ENCODE measurements around the gene TBL2.

TBL2 gene

GRCh38 chr7:73610105-73610504 lies 31.7 kb upstream of the TBL2 start:
- no peak for TF ChIP-seq POLR2AphosphoS5 (IDR thresholded peaks at IDR 0.05; ENCODE audit: low read depth, low read length)

- TF ChIP-seq POLR2AphosphoS5 (IDR thresholded peaks at IDR 0.05; ENCODE audit: low read depth, low read length): no peak
- no peak for TF ChIP-seq FOXP2 (optimal IDR thresholded peaks at IDR 0.05; ENCODE audit: borderline replicate concordance, extremely low read depth, extremely low read length, insufficient read depth)
- no peak for TF ChIP-seq SIN3A (IDR thresholded peaks at IDR 0.05; ENCODE audit: borderline replicate concordance, insufficient read depth, low read length)
- TF ChIP-seq TAF1 (IDR thresholded peaks at IDR 0.05; ENCODE audit: borderline replicate concordance, insufficient read depth, low read length): no peak
- TF ChIP-seq REST (IDR thresholded peaks at IDR 0.05; ENCODE audit: insufficient read depth in 1 of 2, low read depth in 2 of 2, low read length in 2 of 2): no peak
Measured at GRCh38 chr7:73606801-73607691, 28.7 kb upstream of the TBL2 start.

- TF ChIP-seq SIN3A (IDR thresholded peaks at IDR 0.05; ENCODE audit: borderline replicate concordance, insufficient read depth, low read length): no peak
- TF ChIP-seq FOXP2 (optimal IDR thresholded peaks at IDR 0.05; ENCODE audit: borderline replicate concordance, extremely low read depth, extremely low read length, insufficient read depth): no peak
Measured at GRCh38 chr7:73605601-73606220, 27.3 kb upstream of the TBL2 start.

- TF ChIP-seq SIN3A (IDR thresholded peaks at IDR 0.05; ENCODE audit: borderline replicate concordance, insufficient read depth, low read length) (no peak), REST (IDR thresholded peaks at IDR 0.05; ENCODE audit: insufficient read depth in 1 of 2, low read depth in 2 of 2, low read length in 2 of 2) (no peak), FOXP2 (optimal IDR thresholded peaks at IDR 0.05; ENCODE audit: borderline replicate concordance, extremely low read depth, extremely low read length, insufficient read depth) (no peak), TAF1 (IDR thresholded peaks at IDR 0.05; ENCODE audit: borderline replicate concordance, insufficient read depth, low read length) (no peak), POLR2AphosphoS5 (IDR thresholded peaks at IDR 0.05; ENCODE audit: low read depth, low read length) (no peak)
Measured at GRCh38 chr7:73602721-73603651, 24.6 kb upstream of the TBL2 start.

GRCh38 chr7:73599916-73600315 lies 21.5 kb upstream of the TBL2 start:
- TF ChIP-seq POLR2AphosphoS5 (IDR thresholded peaks at IDR 0.05; ENCODE audit: low read depth, low read length): no peak
- TF ChIP-seq SIN3A (IDR thresholded peaks at IDR 0.05; ENCODE audit: borderline replicate concordance, insufficient read depth, low read length): no peak
- no peak for TF ChIP-seq FOXP2 (optimal IDR thresholded peaks at IDR 0.05; ENCODE audit: borderline replicate concordance, extremely low read depth, extremely low read length, insufficient read depth)
- TF ChIP-seq TAF1 (IDR thresholded peaks at IDR 0.05; ENCODE audit: borderline replicate concordance, insufficient read depth, low read length): no peak
- no peak for TF ChIP-seq REST (IDR thresholded peaks at IDR 0.05; ENCODE audit: insufficient read depth in 1 of 2, low read depth in 2 of 2, low read length in 2 of 2)

Measured in PFSK-1 (cell line).